ENCODE data around the gene STX3. TPM values are rescaled to one million over a fixed set of nuclear protein-coding genes. Genes with fewer than 3 reads are reported as not detected.
"Not testable (repeated sequence)": the region's sequence is repeated elsewhere in the genome, so short reads cannot be mapped to it uniquely, and the experiment has no call there.

Gene STX3
- total and polyA plus RNA-seq, 2 of the 13 experiments (the other 11 are each of a cell fraction or from before 2014, with no cell fraction given), result 16.5 to 24.0 TPM

- Histone ChIP-seq H3K36me3 (replicated peaks in 1 of 2; ENCODE audit: control insufficient read depth in 1 of 2, insufficient read depth in 2 of 2, low read length in 2 of 2) (no peaks in the 10 kb centered on the region), H3K4me1 (ENCODE audit: insufficient read depth, low read length) (peaks cover 15% of the 10 kb centered on the region), H3K4me3 (replicated peaks in 1 of 3; ENCODE audit: insufficient read depth in 1 of 3, low read depth in 2 of 3, low read length in 3 of 3) (no peak overlapping the region), H3K27me3 (ENCODE audit: control insufficient read depth in 1 of 2, insufficient read depth in 2 of 2, low read length in 2 of 2) (no peaks in the 10 kb centered on the region), H2AFZ (ENCODE audit: low read length) (no peak overlapping the region), H3K27ac (ENCODE audit: extremely low read length, insufficient read depth, low read length) (no peak overlapping the region), H3K79me2 (ENCODE audit: insufficient read depth, low read length) (no peaks in the 10 kb centered on the region), H3K4me2 (ENCODE audit: low read depth, low read length) (no peak overlapping the region), H4K20me1 (ENCODE audit: insufficient read depth, low read length) (no peaks in the 10 kb centered on the region), H3K9ac (ENCODE audit: insufficient read depth, low read depth, low read length) (no peak overlapping the region), H3K9me3 (ENCODE audit: low read length) (no peaks in the 10 kb centered on the region)
- FAIRE-seq (no peak), ATAC-seq (no peak), DNase-seq (ENCODE audit: low spot score) (no peak)
- in situ Hi-C loops (cut with HindIII; ENCODE audit: extremely low pct_ligation_motif_present, low pct_unique_long_range_greater_than_20kb), result no loop called here
- WGBS (ENCODE audit: low lambda C conversion rate), result 90% methylated on average over 1 of the region's 1 CpG
- no peak for TF ChIP-seq TFDP1 (CRISPR knock-in tag; IDR thresholded peaks at IDR 0.05; ENCODE audit: borderline replicate concordance)
- TF ChIP-seq NFKB2 (CRISPR knock-in tag; IDR thresholded peaks at IDR 0.05; ENCODE audit: borderline replicate concordance), result no peak
- no peak for TF ChIP-seq HMG20B (CRISPR knock-in tag; conservative IDR thresholded peaks at IDR 0.05)
- BruUV-seq (replicated peaks), result no TSS peak
- CTCF ChIA-PET (ENCODE audit: low intra/inter-chr PET ratio, low total read pairs), result no interaction called here
- POLR2A ChIA-PET, result no interaction called here
- intact Hi-C loops (cut with micrococcal nuclease; ENCODE audit: unreplicated experiment), result no loop called here
Measured at GRCh38 chr11:59815754-59816153, 60.6 kb downstream of the STX3 start.

- FAIRE-seq; CTCF ChIA-PET (ENCODE audit: low intra/inter-chr PET ratio, low total read pairs): not testable (repeated sequence)
Measured at GRCh38 chr11:59816434-59816833, 61.3 kb downstream of the STX3 start.

More at GRCh38 chr11:59816434-59816833, 61.3 kb downstream of the STX3 start:
- H3K4me1 ChIP-seq (ENCODE audit: insufficient read depth, low read length); H4K20me1 ChIP-seq (ENCODE audit: insufficient read depth, low read length); ATAC-seq; H3K4me2 ChIP-seq (ENCODE audit: low read depth, low read length); H3K27ac ChIP-seq (ENCODE audit: extremely low read length, insufficient read depth, low read length); DNase-seq (ENCODE audit: low spot score); intact Hi-C loops (cut with micrococcal nuclease; ENCODE audit: unreplicated experiment); H2AFZ ChIP-seq (ENCODE audit: low read length); in situ Hi-C loops (cut with HindIII; ENCODE audit: extremely low pct_ligation_motif_present, low pct_unique_long_range_greater_than_20kb); H3K9me3 ChIP-seq (ENCODE audit: low read length); BruUV-seq (replicated peaks); H3K4me3 ChIP-seq (replicated peaks in 1 of 3; ENCODE audit: insufficient read depth in 1 of 3, low read depth in 2 of 3, low read length in 3 of 3); H3K27me3 ChIP-seq (ENCODE audit: control insufficient read depth in 1 of 2, insufficient read depth in 2 of 2, low read length in 2 of 2); H3K9ac ChIP-seq (ENCODE audit: insufficient read depth, low read depth, low read length); H3K79me2 ChIP-seq (ENCODE audit: insufficient read depth, low read length); H3K36me3 ChIP-seq (replicated peaks in 1 of 2; ENCODE audit: control insufficient read depth in 1 of 2, insufficient read depth in 2 of 2, low read length in 2 of 2); POLR2A ChIA-PET: not testable (repeated sequence)
- WGBS (ENCODE audit: low lambda C conversion rate), result 7% methylated on average over 1 of the region's 1 CpG
